Uterus (tissue), 4 donors: ENCODE data around the gene ZNF236. TPM values are rescaled to one million over a fixed set of nuclear protein-coding genes. Genes with fewer than 3 reads are reported as not detected.

ENCODE experiments used
- DNase-seq, 2 donors: peaks; one replicate each; pipeline ENCODE4 v3.0.0-alpha.2; 2019 to 2020
- H3K27ac ChIP-seq, 2 donors: fragments of 200-600 bp; sonication (generic); 1 replicate in 1 of 2; 2 replicates in 1 of 2; pipeline ENCODE4 v1.5.1; 2016 to 2018
- H3K27me3 ChIP-seq, 2 donors: fragments of 200-600 bp; sonication (generic); one replicate each; pipeline ENCODE4 v1.5.1; 2018 to 2019; ENCODE audit warnings: control low read depth in 1 of 2
- H3K36me3 ChIP-seq, 2 donors: fragments of 200-600 bp; sonication (generic); one replicate each; pipeline ENCODE4 v1.5.1; 2019; ENCODE audit warnings: control low read depth in 1 of 2
- H3K4me1 ChIP-seq, 2 donors: fragments of 200-600 bp; sonication (generic); one replicate each; pipeline ENCODE4 v1.5.1; 2018 to 2019; ENCODE audit warnings: control low read depth in 1 of 2
- H3K4me3 ChIP-seq, 2 donors: fragments of 200-600 bp; sonication (generic); 1 replicate in 1 of 2; 2 replicates in 1 of 2; pipeline ENCODE4 v1.5.1; 2018 to 2019; ENCODE audit warnings: mild to moderate bottlenecking in 1 of 2
- H3K9me3 ChIP-seq, 2 donors: fragments of 200-600 bp; sonication (generic); one replicate each; pipeline ENCODE4 v1.5.1; 2019; ENCODE audit warnings: control low read depth in 1 of 2
- POLR2A ChIP-seq, 2 donors: fragments of 450-650 bp; IDR thresholded peaks; one replicate each; pipeline ENCODE4 v1.6.1; 2016; ENCODE audit warnings: antibody characterized with exemption in 2 of 2, mild to moderate bottlenecking in 1 of 2, moderate library complexity in 1 of 2
- intact Hi-C: fragments of 100-400 bp; cut with DNase I; formaldehyde crosslinking; loops from one replicate; pipeline ENCODE4 v1.15.1; 2023; ENCODE audit warnings: low total_unique reads
- total RNA-seq, 4 donors: library from RNA; depleted of rRNA in 3 of 4; stranded (reverse); fragments of >200 nt in 3 of 4; gene quantifications; one replicate each; pipeline versions ENCODE4 v1.1.0 to v1.2.4, GENCODE V29; 2014 to 2023
- TF ChIP-seq, protein P1 (sequence below), 4 experiments: fragments of 200-600 bp in 2 of 4; fragments of 450-650 bp in 2 of 4; sonication (generic) in 2 of 4; IDR thresholded peaks; one replicate each; pipeline ENCODE4 v1.5.1; 2016 to 2019; ENCODE audit warnings: antibody characterized with exemption in 4 of 4, mild to moderate bottlenecking in 2 of 4, moderate library complexity in 1 of 4
- donor health status: DM: yes; HTN: yes; CAD: no.

ZNF236 gene
- total RNA-seq, 4 donors from 2014 or later: 16.7 to 40.7 (median 22.9) TPM

DNA sequence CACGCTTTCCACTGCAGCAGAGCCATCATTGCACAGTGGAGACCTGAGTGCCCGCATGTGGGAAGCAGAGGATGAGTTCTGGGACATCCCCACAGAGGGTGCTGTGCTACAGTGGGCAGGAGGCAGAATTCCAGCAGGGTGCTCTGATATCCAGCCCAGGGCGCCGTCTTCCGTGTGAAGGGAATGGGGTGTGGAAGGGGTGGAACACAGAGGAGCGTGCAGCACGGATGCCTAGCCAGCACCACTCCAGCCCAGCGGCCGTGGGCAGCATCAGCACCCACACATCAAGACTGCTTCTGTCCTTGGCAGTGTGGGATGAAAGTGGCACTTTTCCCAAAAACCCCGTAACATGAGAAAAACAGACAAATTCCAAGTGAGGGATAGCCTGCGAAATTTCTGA, 134.3 kb downstream of the ZNF236 start:
- Histone ChIP-seq H3K4me1 (peaks cover 0 to 3% of the 10 kb centered on the region in 2 donors), H3K27ac (no peak overlapping the region), H3K9me3 (no peaks in the 10 kb centered on the region), H3K27me3 (no peaks in the 10 kb centered on the region), H3K4me3 (no peak overlapping the region), H3K36me3 (no peaks in the 10 kb centered on the region)
- intact Hi-C loops: no loop called here
- no peak for DNase-seq
- no peak for TF ChIP-seq POLR2A (IDR thresholded peaks at IDR 0.05)
- TF ChIP-seq, protein P1, sequence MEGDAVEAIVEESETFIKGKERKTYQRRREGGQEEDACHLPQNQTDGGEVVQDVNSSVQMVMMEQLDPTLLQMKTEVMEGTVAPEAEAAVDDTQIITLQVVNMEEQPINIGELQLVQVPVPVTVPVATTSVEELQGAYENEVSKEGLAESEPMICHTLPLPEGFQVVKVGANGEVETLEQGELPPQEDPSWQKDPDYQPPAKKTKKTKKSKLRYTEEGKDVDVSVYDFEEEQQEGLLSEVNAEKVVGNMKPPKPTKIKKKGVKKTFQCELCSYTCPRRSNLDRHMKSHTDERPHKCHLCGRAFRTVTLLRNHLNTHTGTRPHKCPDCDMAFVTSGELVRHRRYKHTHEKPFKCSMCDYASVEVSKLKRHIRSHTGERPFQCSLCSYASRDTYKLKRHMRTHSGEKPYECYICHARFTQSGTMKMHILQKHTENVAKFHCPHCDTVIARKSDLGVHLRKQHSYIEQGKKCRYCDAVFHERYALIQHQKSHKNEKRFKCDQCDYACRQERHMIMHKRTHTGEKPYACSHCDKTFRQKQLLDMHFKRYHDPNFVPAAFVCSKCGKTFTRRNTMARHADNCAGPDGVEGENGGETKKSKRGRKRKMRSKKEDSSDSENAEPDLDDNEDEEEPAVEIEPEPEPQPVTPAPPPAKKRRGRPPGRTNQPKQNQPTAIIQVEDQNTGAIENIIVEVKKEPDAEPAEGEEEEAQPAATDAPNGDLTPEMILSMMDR (IDR thresholded peaks at IDR 0.05): no peak

DNA sequence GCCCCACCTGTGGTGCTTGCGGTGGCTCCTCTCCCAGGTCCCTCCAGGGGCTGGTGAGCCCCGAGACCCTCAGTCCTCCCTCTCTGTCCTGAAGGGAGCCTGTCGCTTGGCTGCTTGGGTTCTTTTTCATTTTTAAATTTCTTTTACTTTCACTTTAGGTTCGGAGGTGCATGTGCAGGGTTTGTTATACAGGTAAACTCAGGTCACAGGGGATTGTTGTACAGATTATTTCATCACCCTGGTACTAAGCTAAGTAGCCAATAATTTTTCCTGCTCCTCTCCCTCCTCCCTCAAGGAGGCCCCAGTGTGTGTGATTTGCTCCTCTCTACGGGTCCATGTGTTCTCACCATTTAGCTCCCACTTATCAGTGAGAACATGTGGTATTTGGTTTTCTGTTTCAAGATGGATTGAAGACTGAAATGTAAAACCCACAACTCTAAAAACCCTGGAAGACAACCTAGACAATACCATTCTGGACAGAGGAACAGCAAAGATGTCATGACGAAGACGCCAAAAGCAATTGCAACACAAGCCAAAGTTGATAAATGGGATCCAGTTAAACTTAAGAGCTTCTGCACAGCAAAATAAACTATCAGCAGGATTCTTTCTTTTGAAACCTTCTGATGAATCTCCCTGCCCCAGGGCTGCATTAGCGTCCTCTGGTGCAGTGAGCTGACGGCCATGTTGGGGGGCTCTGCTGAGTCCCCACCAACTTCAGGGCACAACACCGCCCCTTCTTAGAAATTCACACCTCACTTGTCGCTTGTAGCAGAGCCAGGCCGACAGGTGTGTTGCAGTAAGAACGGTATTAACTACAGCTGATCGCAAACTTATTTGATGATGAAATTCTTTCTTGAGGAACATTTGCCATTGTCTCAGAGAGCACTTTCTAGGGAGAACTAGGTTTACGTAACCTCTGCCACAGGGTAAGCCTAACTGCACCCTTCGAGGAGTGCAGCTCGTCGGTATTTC, 135.3 kb downstream of the ZNF236 start:
- Histone ChIP-seq H3K4me1 (peaks cover 0 to 3% of the 10 kb centered on the region in 2 donors), H3K36me3 (no peaks in the 10 kb centered on the region)
- intact Hi-C loops: no loop called here

DNA sequence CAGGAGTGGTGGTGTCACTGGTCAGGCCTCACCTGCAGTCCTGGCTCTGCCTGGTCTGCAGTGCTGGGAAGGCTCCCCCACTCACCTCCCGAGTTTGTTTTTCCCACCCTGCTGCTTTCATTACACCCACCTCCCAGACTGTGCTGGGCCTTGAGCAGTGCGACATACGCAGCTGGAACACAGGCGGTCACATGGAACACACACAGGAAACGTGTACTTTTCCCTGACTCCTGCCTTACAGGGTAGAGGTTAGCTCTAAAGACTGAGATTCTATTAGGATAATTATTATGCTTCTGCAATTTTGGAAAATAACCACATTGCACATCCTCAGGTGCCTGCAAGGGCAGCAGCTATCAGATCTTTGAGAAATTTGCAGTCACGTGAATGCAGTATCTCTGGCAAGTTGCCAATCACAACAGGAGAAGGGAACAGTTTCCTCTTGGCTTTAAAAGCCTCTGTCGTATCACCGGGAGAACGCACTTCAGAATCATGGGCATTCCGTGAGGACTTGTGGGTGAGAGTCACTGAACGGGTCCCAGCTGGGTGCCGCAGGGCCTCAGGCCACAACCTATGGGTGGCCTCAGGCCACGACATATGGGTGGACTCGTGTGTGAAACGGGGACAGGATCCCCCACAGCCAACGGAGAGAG, 136.5 kb downstream of the ZNF236 start:
- Histone ChIP-seq H3K27ac (no peak overlapping the region), H3K27me3 (no peaks in the 10 kb centered on the region), H3K9me3 (no peaks in the 10 kb centered on the region), H3K36me3 (no peaks in the 10 kb centered on the region), H3K4me1 (no peaks in the 10 kb centered on the region), H3K4me3 (no peak overlapping the region)
- TF ChIP-seq, protein P1 (IDR thresholded peaks at IDR 0.05): no peak
- TF ChIP-seq POLR2A (IDR thresholded peaks at IDR 0.05): no peak
- intact Hi-C loops: no loop called here
- DNase-seq: no peak

More for the DNA sequence above, 135.3 kb downstream of the ZNF236 start:
- Histone ChIP-seq H3K27ac (peak overlapping the region in 1 of 2 donors; percentile 6), H3K4me3 (no peak overlapping the region), H3K9me3 (no peaks in the 10 kb centered on the region), H3K27me3 (no peaks in the 10 kb centered on the region)
- DNase-seq: no peak
- TF ChIP-seq POLR2A (IDR thresholded peaks at IDR 0.05): no peak
- TF ChIP-seq, protein P1 (IDR thresholded peaks at IDR 0.05): no peak

DNA sequence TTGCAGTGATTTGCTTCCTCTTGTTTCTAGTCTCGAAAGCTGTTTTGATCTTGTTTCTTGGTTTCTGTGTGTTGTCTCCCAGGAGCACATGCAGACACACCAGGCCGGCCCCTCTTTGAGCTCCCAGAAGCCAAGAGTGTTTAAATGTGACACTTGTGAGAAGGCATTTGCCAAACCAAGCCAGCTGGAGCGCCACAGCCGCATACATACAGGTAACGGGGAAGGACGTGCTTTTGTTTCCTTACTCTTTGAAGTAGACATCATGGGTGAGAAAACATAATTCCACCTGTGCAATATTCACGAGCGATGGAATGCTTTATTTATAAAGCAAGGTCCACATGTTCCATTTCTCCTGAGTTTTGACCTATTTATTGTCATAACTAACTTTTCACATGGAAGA, 137.2 kb downstream of the ZNF236 start:
- H3K4me1 ChIP-seq: no peaks in the 10 kb centered on the region
- TF ChIP-seq, protein P1 (IDR thresholded peaks at IDR 0.05): no peak
- TF ChIP-seq POLR2A (IDR thresholded peaks at IDR 0.05): no peak
- H3K27ac ChIP-seq: no peak overlapping the region
- intact Hi-C loops: no loop called here
- no peak for DNase-seq
- no peaks in the 10 kb centered on the region for H3K36me3 ChIP-seq
- no peaks in the 10 kb centered on the region for H3K9me3 ChIP-seq
- no peaks in the 10 kb centered on the region for H3K27me3 ChIP-seq
- no peak overlapping the region for H3K4me3 ChIP-seq

DNA sequence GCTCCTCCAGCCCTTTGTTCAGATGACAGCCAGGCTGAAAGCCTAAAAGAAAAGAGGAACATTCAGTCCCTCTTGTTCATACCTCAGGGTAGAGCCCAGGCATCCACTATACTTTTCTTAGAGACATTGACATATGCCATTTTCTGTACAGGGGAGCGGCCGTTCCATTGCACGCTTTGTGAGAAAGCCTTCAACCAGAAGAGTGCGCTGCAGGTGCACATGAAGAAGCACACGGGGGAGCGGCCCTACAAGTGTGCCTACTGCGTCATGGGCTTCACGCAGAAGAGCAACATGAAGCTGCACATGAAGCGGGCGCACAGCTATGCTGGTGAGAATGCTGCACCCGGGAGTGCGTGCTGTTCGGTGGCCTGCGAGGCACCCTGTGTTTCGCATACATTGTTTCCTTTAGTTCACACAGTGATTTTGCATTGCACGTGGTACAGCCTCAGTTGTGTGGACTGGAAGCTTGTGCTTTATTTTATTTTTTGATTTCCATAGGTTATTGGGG, 138.2 kb downstream of the ZNF236 start:
- DNase-seq: no peak
- no peaks in the 10 kb centered on the region for H3K36me3 ChIP-seq
- H3K27ac ChIP-seq: no peak overlapping the region

More for the DNA sequence above, 138.2 kb downstream of the ZNF236 start:
- H3K4me1 ChIP-seq: no peaks in the 10 kb centered on the region
- H3K27me3 ChIP-seq: no peaks in the 10 kb centered on the region
- no peak overlapping the region for H3K4me3 ChIP-seq
- intact Hi-C loops: no loop called here
- TF ChIP-seq POLR2A (IDR thresholded peaks at IDR 0.05): no peak
- TF ChIP-seq, protein P1 (IDR thresholded peaks at IDR 0.05): no peak
- no peaks in the 10 kb centered on the region for H3K9me3 ChIP-seq
